PC-3 (cell line): ENCODE data around the gene ICE2.

ENCODE experiments used
- CTCF ChIP-seq: fragments of 300-600 bp; sonication (generic); conservative IDR thresholded peaks from 2 replicates; pipeline ENCODE4 v1.5.1; 2017; ENCODE audit warnings: antibody characterized with exemption, low read depth, mild to moderate bottlenecking, low read length
- EZH2 ChIP-seq: fragments of 300-600 bp; sonication (generic); IDR thresholded peaks from one replicate; pipeline ENCODE4 v1.6.1; 2017; ENCODE audit warnings: antibody characterized with exemption, mild to moderate bottlenecking, low read length; ENCODE audit not compliant: unreplicated experiment

- peak; percentile 91 for TF ChIP-seq CTCF
- no peak for TF ChIP-seq EZH2
Measured at GRCh38 chr15:60520825-60521368, 42.0 kb upstream of the ICE2 start.
